NCI-H2196 (cell line): ENCODE data around the gene KIFC3.
"Not testable (repeated sequence)": the region's sequence is repeated elsewhere in the genome, so short reads cannot be mapped to it uniquely, and the experiment has no call there.

ENCODE experiments used
- DNase-seq: peaks from one replicate; lab custom pipeline; 2025; ENCODE audit not compliant: unreplicated experiment; lab: John Stamatoyannopoulos, UW

Gene KIFC3

DNA sequence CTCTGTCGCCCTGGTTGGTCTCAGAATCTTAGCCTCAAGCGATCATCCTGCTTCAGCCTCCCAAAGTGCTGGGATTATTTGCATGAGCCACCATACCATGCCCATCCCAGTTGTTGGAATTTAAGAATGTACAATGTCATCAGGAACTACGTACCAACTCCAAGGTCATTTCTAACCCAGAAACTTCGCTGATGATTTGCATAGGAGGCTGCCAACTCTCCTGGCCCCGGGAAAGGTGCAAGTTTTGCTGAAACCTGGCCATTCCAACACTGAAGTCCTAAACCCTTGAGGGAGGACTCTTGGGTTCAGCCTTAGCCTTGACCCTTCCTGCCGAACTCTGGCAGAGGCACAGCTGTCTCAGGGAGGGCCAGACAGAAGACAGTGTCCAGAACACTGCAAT, 2.9 kb upstream of the KIFC3 start:
- no peak for DNase-seq

DNA sequence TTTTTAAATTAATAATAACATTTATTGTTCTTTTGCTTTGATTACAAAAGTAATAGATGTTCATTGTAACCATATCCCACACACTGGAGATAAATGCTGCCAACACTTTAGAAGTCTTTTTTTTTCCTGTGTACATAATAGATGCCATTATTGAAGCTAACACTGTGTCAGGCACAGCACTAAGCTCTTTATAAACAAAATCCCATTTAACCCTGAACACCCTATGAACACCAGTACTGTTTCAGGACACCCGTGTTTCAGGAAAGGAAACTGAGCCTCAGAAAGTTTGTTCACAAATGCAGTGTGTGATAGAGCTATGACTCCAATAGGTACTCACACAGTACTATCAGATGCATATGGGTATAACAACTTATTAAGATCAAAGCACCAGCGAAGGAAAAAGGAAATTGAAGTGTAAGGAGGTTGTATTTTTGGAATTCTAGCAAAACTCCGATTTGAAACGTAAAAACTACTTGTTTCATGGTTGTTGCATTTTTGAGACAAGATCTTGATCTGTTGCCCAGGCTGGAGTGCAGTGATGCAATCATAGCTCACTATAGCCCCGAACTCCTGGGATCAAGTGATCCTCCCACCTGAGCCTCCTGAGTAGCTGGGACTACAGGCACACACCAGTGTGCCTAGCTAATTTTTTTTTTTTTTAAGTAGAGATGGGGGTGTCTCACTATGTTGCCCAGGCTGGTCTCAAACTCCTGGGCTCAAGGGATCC, 2.0 kb upstream of the KIFC3 start:
- no peak for DNase-seq

GRCh38 chr16:57803134-57803990, 1.1 kb upstream of the KIFC3 start:
- no peak for DNase-seq

- DNase-seq, result no peak
Observed at GRCh38 chr16:57801809-57802340, 416 bp downstream of the KIFC3 start.

DNA sequence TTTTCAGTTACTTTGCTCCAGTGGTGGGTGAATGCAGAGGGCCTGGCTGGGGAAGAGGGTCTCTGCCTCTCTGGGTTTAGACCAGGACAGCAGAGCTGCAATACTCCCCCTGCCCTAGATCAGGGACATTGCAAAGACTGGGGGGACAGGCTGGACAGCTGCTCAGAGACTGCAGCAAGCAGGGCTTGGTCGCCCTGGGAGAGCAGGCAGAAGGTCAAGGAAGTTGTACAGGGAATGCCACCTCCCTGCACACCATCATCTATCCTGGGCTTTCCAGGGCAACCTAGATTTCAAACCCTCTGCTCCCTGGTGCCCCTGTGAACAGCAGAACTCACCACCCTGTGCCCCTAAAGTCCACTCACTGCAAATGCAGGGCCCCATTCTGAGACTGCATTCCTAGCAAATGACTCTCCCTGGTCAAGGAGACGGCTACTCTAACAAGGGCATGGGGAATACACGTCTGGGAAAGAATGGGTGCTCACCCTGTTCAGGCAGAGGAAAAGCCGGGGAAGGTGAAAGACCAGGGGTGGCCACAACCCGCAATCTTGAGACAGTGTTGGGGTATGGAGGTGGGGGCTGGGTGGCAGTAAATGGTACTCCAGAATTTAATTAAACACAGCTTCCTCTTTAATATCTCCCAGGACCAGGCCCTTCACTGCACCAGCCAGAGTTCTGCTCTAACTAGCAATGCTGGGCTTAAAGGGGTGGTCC, 1.0 kb downstream of the KIFC3 start:
- no peak for DNase-seq

DNA sequence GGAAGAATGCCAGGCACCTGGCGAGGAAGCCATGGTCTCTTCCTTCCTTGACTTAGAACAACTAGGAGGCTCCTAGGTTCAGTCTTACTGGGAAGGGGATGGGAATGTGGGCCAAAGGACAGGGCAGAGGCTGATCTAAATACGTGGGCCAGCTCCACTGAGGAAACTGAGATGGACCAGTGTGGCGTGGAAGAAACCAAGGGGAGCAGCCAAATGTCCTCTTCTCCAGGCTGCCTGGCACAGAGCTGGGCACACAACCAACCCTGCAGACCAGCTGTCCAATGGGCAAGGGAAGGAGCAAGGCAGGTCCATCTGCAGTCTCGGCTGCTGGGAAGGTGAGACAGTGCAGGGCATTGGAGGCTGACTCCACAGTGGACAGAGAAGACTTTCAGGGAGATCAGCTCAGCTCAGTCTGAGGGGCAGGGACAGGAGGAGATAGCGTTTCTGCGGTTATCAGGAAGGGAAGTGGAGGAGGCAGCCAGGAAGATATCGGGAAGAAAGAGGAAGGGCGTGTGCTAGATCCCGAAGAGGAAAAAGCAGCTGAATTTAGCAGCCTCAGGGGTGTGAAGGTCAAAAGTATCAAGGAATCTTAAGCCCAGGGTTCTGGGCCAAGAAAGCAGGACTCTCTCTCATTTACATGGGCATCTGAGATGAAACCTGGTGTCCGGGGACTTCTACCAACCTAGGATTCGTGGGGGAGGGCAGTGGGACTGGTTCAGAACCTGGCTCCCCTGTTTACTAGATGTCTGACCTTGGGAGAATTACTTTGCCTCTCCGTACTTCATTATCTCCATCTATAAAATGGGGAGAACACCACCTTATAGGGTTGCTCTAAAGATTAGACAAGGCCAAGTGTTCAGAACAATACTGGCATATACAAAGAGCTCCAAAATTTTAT, 1.8 kb downstream of the KIFC3 start:
- DNase-seq, result no peak

GRCh38 chr16:57799600-57800199, 2.6 kb downstream of the KIFC3 start:
- DNase-seq, result no peak

DNA sequence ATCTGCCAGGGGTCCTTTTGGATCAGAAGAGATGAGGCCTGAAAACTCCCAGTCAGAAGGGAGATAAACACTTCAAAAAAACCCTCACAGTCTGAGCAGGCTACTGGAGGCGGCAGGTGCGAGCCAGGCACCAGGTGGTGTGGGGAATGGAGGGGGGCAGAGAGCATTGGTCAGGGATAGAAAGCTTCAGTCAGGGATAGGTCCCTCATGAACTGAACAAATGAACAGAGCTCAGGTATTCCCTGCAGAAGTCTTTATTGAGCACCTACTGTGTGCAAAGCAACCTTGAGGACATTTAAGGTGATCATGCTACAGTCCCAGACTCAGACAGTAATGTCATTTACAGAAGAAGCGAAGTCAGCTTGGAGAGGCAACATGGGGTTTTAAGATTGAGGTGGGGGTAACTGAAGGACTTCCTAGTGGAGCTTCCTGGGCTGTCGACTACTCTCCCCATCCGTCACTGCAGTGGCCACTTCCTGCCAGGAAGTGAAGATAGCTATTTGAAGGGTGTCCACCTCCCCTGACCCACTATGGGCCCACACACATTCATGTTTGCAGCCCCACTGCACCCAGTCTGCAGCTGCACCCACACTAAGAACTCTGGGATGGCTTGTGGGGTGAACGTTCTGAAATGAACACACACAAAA, 3.2 kb downstream of the KIFC3 start:
- peak; percentile 19 for DNase-seq

DNA sequence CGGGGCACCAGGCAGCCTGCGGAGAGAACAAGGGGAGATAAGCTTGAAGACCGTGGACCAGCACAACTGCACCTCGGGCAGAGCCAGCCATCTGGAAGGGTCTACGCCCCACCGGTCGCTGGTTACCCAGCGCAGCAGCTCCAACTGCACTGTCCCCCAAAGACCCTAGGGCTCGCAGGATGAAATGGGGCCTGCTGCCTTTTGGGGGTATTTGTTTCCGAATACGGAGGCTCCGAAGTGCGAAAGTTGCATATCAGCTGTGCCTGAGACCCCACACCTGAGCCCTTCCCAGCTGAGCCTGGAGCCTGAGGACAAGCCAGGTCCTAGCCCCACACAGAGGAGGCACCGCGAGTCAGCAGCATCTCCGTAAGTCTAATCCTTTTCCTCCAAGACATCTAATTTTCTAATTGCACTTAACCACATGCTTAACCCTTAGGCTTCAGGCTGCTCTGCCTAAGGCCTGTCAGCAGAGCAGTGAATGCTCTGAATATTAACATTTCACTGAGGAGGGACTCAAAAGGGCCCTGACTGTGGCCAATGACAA, 4.0 kb downstream of the KIFC3 start:
- no peak for DNase-seq

DNA sequence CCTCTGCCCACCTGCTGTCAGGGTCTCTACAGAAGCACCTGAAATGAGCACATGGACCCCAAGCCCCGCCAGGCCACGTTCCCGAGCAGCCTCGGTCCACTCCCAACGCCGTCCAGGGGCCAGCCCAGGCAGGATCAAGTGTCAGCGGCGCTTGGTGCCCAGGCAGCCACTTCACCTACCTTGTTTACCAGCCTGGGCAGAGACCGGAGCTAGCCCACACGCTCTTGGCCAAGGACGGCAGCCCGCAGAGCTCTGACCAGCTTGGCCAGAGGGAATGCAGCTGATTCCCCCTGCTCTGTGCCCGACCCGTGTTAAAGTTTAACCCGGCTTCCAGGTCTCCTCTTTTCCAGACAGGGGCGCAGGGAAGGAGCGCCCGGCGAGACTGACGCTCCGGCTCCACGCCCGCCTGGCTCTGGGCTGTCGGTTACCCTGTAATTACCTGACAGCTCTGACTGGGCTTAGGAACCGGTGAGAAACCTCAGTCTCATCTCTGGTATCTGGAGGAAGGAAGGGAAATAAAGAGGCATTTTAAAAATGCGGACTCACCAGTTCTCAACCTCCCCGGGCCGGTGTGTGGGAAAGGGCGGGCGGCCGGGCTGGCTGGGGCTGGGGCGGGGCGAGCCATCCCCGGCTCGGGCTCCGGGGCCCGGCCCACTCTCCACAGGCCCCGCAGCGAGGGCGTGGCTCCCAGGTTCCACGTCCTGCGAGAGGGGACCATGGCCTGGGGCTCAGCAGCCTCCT, 4.6 kb downstream of the KIFC3 start:
- DNase-seq, result peak; percentile 46

- DNase-seq, result no peak
Observed at GRCh38 chr16:57797216-57797525, 5.1 kb downstream of the KIFC3 start.

GRCh38 chr16:57796014-57796413, 6.3 kb downstream of the KIFC3 start:
- not testable (repeated sequence) for DNase-seq

- peak; percentile 44 for DNase-seq
Observed at GRCh38 chr16:57795431-57795878, 6.8 kb downstream of the KIFC3 start.

- no peak for DNase-seq
Observed at GRCh38 chr16:57794849-57795430, 7.4 kb downstream of the KIFC3 start.

- DNase-seq, result no peak
Observed at GRCh38 chr16:57791893-57792461, 10.3 kb downstream of the KIFC3 start.

- no peak for DNase-seq
Observed at GRCh38 chr16:57791195-57791892, 10.9 kb downstream of the KIFC3 start.

DNA sequence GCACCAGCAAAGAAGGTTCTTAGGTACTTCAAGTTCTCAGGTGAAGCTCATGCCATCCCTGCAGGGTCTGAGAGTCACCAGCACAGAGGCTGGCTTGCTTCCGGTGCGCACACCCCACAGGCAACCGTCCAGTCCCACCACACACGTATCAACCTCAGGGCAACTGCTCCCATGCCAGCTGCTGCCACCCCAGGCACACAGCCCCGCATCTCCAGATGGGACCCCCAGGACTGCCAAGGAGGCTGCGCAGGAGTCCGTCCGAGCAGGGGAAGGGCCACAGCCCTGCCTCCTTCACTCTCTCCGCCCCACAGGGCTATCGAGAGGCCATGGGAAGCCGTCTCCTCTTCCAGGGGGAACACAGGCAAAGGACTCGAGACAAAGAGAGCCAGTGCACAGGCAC, 13.3 kb downstream of the KIFC3 start:
- DNase-seq, result no peak
